Activated CD8-positive, alpha-beta T cell treated with anti-CD3 and anti-CD28 coated beads for 36 hours (primary cell): ENCODE data around the gene NLGN1. TPM values are rescaled to one million over a fixed set of nuclear protein-coding genes. Genes with fewer than 3 reads are reported as not detected.

Source experiments
- ATAC-seq: fragments of 200-7000 bp; cut with Tn5 transposase; one replicate; pipeline ENCODE4 v1.10.0; 2021; ENCODE audit warnings: mild to moderate bottlenecking, moderate library complexity
- CTCF ChIA-PET: fragments of 350-600 bp; sonication (Branson Sonifier 250); formaldehyde crosslinking; loops from one replicate; lab custom pipeline; 2021; ENCODE audit warnings: antibody characterized with exemption; lab: Charles Lee
- POLR2A ChIA-PET: fragments of 350-600 bp; sonication (Branson Sonifier 250); formaldehyde crosslinking; loops from one replicate; lab custom pipeline; 2021; ENCODE audit warnings: antibody characterized with exemption; lab: Charles Lee
- DNase-seq: peaks from one replicate; pipeline ENCODE4 v3.0.0-alpha.2; 2020
- H3K27ac Mint-ChIP-seq: one replicate; pipeline ENCODE4 v1.8.0; 2021; ENCODE audit warnings: mild to moderate bottlenecking, mixed read lengths
- H3K27me3 Mint-ChIP-seq: one replicate; pipeline ENCODE4 v1.8.0; 2021; ENCODE audit warnings: mixed read lengths
- H3K36me3 Mint-ChIP-seq: one replicate; pipeline ENCODE4 v1.8.0; 2021; ENCODE audit warnings: low read depth, mixed read lengths
- H3K4me1 Mint-ChIP-seq: one replicate; pipeline ENCODE4 v1.8.0; 2021; ENCODE audit warnings: low read depth, mixed read lengths
- H3K4me3 Mint-ChIP-seq: one replicate; pipeline ENCODE4 v1.8.0; 2021; ENCODE audit warnings: mild to moderate bottlenecking, moderate library complexity, mixed read lengths
- H3K9me3 Mint-ChIP-seq: one replicate; pipeline ENCODE4 v1.8.0; 2021; ENCODE audit warnings: mixed read lengths
- CTCF ChIP-seq: fragments of 200-600 bp; IDR thresholded peaks from one replicate; pipeline ENCODE4 v1.8.0; 2022; ENCODE audit warnings: antibody characterized with exemption, mild to moderate bottlenecking
- intact Hi-C: fragments of 100-400 bp; cut with micrococcal nuclease; formaldehyde crosslinking; loops from one replicate; pipeline ENCODE4 v1.10.0; 2022
- total RNA-seq, 2 experiments: library from RNA; stranded (reverse); gene quantifications; one replicate each; pipeline ENCODE4 v1.2.3, GENCODE V29; 2021

NLGN1 gene
- total RNA-seq, 2 experiments from 2014 or later, result not detected

GRCh38 chr3:174253940-174254339, 856.4 kb downstream of the NLGN1 start:
- no peak for ATAC-seq
- ChIA-PET POLR2A (interaction anchor here (0.6 kb wide), 1 partner anchor 131 kb away, joined by 3 read pairs; no protein-coding TSS in a partner anchor), CTCF (no interaction called here)
- H3K27ac Mint-ChIP-seq, result no peak overlapping the region
- intact Hi-C loops, result no loop called here
- TF ChIP-seq CTCF, result no peak
- H3K9me3 Mint-ChIP-seq, result peaks cover 7% of the 10 kb centered on the region
- H3K4me3 Mint-ChIP-seq, result no peak overlapping the region
- no peaks in the 10 kb centered on the region for H3K4me1 Mint-ChIP-seq
- no peaks in the 10 kb centered on the region for H3K27me3 Mint-ChIP-seq
- DNase-seq, result no peak
- H3K36me3 Mint-ChIP-seq, result no peaks in the 10 kb centered on the region

GRCh38 chr3:174255454-174255853, 857.9 kb downstream of the NLGN1 start:
- ChIA-PET CTCF (no interaction called here), POLR2A (no interaction called here)
- Mint-ChIP-seq H3K36me3 (no peaks in the 10 kb centered on the region), H3K4me1 (no peaks in the 10 kb centered on the region), H3K9me3 (peaks cover 7% of the 10 kb centered on the region), H3K27ac (no peak overlapping the region), H3K4me3 (no peak overlapping the region), H3K27me3 (no peaks in the 10 kb centered on the region)
- TF ChIP-seq CTCF, result no peak
- intact Hi-C loops, result no loop called here
- DNase-seq (no peak), ATAC-seq (no peak)

GRCh38 chr3:174266476-174266875, 868.9 kb downstream of the NLGN1 start:
- intact Hi-C loops, result no loop called here
- TF ChIP-seq CTCF, result no peak
- no peaks in the 10 kb centered on the region for H3K36me3 Mint-ChIP-seq
- DNase-seq, result no peak
- CTCF ChIA-PET, result no interaction called here
- no peak for ATAC-seq
- no peaks in the 10 kb centered on the region for H3K4me1 Mint-ChIP-seq
- POLR2A ChIA-PET, result no interaction called here
- H3K4me3 Mint-ChIP-seq, result no peak overlapping the region
- H3K27me3 Mint-ChIP-seq, result no peaks in the 10 kb centered on the region
- H3K9me3 Mint-ChIP-seq, result no peaks in the 10 kb centered on the region
- no peak overlapping the region for H3K27ac Mint-ChIP-seq

GRCh38 chr3:174268061-174268460, 870.5 kb downstream of the NLGN1 start:
- H3K27me3 Mint-ChIP-seq, result no peaks in the 10 kb centered on the region
- CTCF ChIA-PET, result no interaction called here
- intact Hi-C loops, result no loop called here
- no peak for ATAC-seq
- no peak overlapping the region for H3K4me3 Mint-ChIP-seq
- H3K9me3 Mint-ChIP-seq, result no peaks in the 10 kb centered on the region
- H3K27ac Mint-ChIP-seq, result no peak overlapping the region
- no peak for TF ChIP-seq CTCF
- POLR2A ChIA-PET, result no interaction called here
- no peaks in the 10 kb centered on the region for H3K4me1 Mint-ChIP-seq
- no peak for DNase-seq
- no peaks in the 10 kb centered on the region for H3K36me3 Mint-ChIP-seq

- H3K27me3 Mint-ChIP-seq, result no peaks in the 10 kb centered on the region
- no peak for DNase-seq
- H3K27ac Mint-ChIP-seq, result no peak overlapping the region
- ChIA-PET CTCF (no interaction called here), POLR2A (no interaction called here)
- TF ChIP-seq CTCF, result no peak
- intact Hi-C loops, result no loop called here
- H3K36me3 Mint-ChIP-seq, result no peaks in the 10 kb centered on the region
- ATAC-seq, result no peak
- H3K4me3 Mint-ChIP-seq, result no peak overlapping the region
- H3K9me3 Mint-ChIP-seq, result no peaks in the 10 kb centered on the region
- no peaks in the 10 kb centered on the region for H3K4me1 Mint-ChIP-seq
Measured at GRCh38 chr3:174268586-174268985, 871.0 kb downstream of the NLGN1 start.
